H7 (cell line): ENCODE results near the gene NUBPL. TPM values are rescaled to one million over a fixed set of nuclear protein-coding genes. Genes with fewer than 3 reads are reported as not detected.
"Not testable (repeated sequence)": the region's sequence is repeated elsewhere in the genome, so short reads cannot be mapped to it uniquely, and the experiment has no call there.

Source experiments
- DNase-seq: peaks from one replicate; pipeline ENCODE4 v3.0.0; 2012
- H3K27me3 ChIP-seq: 2 replicates; pipeline ENCODE4 v1.6.0; 2011; ENCODE audit warnings: mild to moderate bottlenecking, low read length; ENCODE audit not compliant: control insufficient read depth, insufficient read depth
- H3K36me3 ChIP-seq: replicated peaks from 2 replicates; pipeline ENCODE4 v1.5.1; 2011; ENCODE audit warnings: low read length; ENCODE audit not compliant: control insufficient read depth, insufficient read depth
- H3K4me3 ChIP-seq: 2 replicates; pipeline ENCODE4 v1.5.1; 2011; ENCODE audit warnings: low read depth, mild to moderate bottlenecking, control low read depth, low read length, moderate library complexity; ENCODE audit not compliant: insufficient read depth
- total RNA-seq: library from RNA; depleted of rRNA; stranded (reverse); fragments of >200 nt; shearing (Covaris generic); gene quantifications from 2 replicates; pipeline ENCODE4 v1.2.3, GENCODE V29; 2014

NUBPL gene
- total RNA-seq, 1 experiment from 2014 or later: 8.7 TPM

DNA sequence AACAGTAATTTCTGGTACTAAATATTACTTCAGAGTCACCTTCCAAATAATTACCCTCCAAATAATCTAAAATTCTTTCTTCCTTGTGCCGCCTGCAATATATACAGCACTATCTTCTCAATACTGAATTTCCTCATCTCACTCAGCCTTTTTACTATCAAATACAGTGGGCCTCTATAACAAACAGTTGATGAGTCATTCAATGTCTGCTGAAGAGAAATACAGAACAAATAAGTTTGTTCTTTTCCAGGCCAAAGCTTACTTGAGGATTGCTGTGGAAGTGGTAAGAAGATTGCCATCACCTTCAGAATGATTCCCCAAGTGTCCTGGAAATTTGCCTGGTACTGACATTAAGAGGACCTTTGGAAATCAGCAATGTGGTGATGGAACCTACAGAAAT lies 297.7 kb downstream of the NUBPL start:
- DNase-seq: no peak
- no peak overlapping the region for H3K4me3 ChIP-seq
- H3K27me3 ChIP-seq: no peaks in the 10 kb centered on the region
- no peaks in the 10 kb centered on the region for H3K36me3 ChIP-seq

GRCh38 chr14:31864937-31865855 lies 304.0 kb downstream of the NUBPL start:
- Histone ChIP-seq H3K4me3 (no peak overlapping the region), H3K36me3 (no peaks in the 10 kb centered on the region)

GRCh38 chr14:31867570-31867969 lies 306.4 kb downstream of the NUBPL start:
- H3K36me3 ChIP-seq: no peaks in the 10 kb centered on the region
- H3K27me3 ChIP-seq: no peaks in the 10 kb centered on the region
- DNase-seq: no peak
- no peak overlapping the region for H3K4me3 ChIP-seq

More at GRCh38 chr14:31864937-31865855, 304.0 kb downstream of the NUBPL start:
- no peak for DNase-seq
- no peaks in the 10 kb centered on the region for H3K27me3 ChIP-seq

DNA sequence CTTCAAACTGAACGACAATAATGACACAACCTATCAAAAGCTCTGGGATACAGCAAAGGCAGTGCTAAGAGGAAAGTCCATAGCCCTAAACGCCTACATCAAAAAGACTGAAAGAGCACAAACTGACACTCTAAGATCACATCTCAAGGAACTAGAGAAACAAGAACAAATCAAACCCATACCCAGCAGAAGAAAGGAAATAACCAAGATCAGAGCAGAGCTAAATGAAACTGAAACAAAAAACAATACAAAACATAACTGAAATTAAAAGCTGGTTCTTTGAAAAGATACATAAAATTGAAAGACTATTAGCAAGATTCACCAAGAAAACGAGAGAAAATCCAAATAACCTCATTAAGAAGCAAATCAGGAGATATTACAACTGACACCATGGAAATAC lies 306.9 kb downstream of the NUBPL start:
- not testable (repeated sequence) for H3K27me3 ChIP-seq, H3K36me3 ChIP-seq, DNase-seq, H3K4me3 ChIP-seq

DNA sequence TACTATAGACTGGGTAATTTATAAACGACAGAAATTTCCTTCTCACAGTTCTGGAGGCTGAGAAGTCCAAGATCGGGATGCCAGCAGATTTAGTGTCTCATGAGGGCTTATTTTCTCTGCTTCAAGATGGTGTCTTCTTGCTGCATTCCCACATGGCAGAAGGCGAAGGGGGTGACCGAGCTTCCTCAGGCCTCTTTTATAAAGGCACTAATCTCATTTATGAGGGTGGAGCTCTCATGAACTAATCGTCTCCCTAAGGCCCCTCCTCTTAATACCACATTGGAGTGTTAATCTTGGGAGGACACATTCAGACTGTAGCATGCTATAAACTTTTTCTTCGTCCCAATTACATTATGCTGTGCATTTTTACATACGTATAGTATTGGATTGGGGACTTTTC lies 315.5 kb downstream of the NUBPL start:
- DNase-seq: no peak
- H3K4me3 ChIP-seq: no peak overlapping the region
- H3K27me3 ChIP-seq: no peaks in the 10 kb centered on the region
- H3K36me3 ChIP-seq: no peaks in the 10 kb centered on the region

- no peaks in the 10 kb centered on the region for H3K27me3 ChIP-seq
- H3K4me3 ChIP-seq: no peak overlapping the region
- no peak for DNase-seq
- H3K36me3 ChIP-seq: no peaks in the 10 kb centered on the region
These were observed 316.1 kb downstream of the NUBPL start for GRCh38 chr14:31877255-31877798.

DNA sequence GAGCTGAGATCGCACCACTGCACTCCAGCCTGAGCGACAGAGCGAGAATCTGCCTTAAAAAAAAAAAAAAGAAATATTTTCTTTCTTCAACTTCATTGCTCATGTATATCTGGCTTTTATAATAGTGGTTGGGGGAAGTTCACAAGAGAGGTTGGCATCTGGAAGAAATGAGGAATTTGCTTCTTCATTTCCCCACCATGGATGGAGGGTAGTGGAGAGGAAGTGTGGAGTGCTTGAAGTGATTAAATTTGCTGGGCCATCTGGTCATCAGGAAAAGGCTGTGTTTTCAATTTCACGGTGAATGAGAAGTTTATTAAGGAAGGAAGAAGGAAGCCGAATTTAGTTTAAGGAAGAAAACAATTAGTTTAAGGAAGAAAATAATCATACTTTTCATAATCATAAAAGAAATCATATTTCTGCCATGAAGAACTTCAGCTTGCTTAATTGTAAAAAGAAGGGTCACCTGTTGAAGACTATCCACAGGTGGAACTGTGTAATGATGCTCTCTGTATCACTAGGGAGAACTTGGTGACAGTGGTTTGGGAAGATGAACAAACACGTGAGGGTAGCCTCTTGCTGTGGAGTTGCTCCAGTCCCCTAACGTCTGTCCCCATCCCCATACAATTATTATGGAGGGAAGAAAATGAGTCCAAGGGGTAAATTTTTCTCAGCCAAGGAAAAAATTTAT lies 318.6 kb downstream of the NUBPL start:
- Histone ChIP-seq H3K4me3 (no peak overlapping the region), H3K27me3 (no peaks in the 10 kb centered on the region), H3K36me3 (no peaks in the 10 kb centered on the region)
- no peak for DNase-seq

GRCh38 chr14:31880935-31881334 lies 319.7 kb downstream of the NUBPL start:
- no peaks in the 10 kb centered on the region for H3K36me3 ChIP-seq
- DNase-seq: no peak
- H3K4me3 ChIP-seq: no peak overlapping the region
- H3K27me3 ChIP-seq: no peaks in the 10 kb centered on the region

- DNase-seq: no peak
- Histone ChIP-seq H3K27me3 (no peaks in the 10 kb centered on the region), H3K4me3 (no peak overlapping the region), H3K36me3 (no peaks in the 10 kb centered on the region)
These were observed 320.5 kb downstream of the NUBPL start for GRCh38 chr14:31881531-31882310.

DNA sequence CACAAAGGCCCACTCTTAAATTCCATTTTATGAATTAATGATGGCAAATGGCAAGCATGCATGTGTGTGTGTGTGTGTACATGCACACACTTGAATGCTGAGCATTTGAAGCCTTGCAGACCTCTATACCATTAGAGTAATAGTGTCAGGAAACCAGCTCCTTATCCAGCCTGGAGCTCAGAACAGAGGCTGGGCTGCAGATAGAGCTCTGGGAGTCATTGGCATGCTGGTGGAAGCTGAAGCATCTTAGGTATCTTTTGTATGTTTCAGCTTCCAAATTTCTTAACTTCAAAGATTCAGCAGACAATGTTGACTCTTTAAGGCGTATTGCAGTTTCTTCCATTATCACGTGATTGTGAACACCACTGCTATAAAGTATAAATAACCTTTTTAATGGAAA lies 323.0 kb downstream of the NUBPL start:
- no peaks in the 10 kb centered on the region for H3K36me3 ChIP-seq
- no peak for DNase-seq
- H3K4me3 ChIP-seq: no peak overlapping the region
- no peaks in the 10 kb centered on the region for H3K27me3 ChIP-seq

DNA sequence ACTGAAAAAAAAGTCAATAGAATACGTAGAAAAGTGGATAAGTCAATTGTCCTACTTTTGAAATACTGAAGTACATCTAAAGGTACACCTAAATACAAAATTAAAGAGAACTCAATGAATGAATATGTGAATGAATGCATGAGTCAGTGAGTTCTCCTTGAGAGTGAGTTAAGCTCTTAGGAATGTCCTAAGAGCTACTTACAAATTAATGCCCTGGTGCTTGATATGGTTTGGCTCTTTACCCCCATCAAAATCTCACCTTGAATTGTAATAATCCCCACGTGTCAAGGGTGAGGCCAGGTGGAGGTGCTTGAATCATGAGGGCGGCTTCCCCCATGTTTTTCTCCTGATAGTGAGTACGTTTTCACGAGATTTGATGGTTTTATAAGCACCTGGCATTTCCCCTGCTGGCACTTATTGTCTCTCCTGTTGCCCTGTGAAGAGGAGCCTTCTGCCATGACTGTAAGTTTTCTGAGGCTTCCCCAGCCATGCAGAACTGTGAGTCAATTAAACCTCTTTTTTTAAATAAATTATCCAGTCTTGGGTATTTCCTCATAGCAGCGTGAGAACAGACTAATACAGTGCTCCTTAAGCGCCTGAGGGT lies 323.7 kb downstream of the NUBPL start:
- no peak for DNase-seq
- no peak overlapping the region for H3K4me3 ChIP-seq
- no peaks in the 10 kb centered on the region for H3K27me3 ChIP-seq
- H3K36me3 ChIP-seq: no peaks in the 10 kb centered on the region

DNA sequence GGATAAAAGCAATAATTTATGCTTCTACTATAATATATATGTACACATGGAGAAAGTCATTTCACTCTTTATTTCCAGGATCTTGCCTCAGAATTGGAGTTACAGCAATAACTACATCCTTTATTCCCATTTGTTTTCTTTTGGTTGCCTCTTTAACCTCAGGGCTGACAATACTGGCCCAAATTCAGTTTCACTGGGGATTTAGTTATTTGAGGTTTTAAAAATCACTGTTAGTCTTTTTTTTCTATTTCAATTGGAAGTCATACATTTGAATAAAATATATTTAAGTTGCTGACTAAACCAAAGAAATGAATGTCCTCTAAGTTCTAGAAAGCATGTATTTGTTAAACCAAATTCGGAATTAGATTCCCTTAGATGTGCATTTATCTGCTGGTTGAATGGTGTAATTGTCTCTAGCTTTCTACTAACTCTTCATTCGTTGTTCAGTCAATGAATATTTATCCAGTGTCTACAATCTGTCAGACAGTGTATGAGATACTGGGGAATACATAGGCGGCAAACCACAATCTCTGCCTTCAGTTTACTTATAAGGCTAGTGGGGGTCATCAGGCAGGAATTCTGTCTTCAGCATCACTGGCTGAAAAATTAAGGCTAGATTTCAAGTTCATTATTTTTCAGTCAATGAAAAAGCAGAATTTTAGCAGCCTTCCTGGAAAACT lies 325.1 kb downstream of the NUBPL start:
- Histone ChIP-seq H3K4me3 (no peak overlapping the region), H3K27me3 (no peaks in the 10 kb centered on the region)
- DNase-seq: no peak

DNA sequence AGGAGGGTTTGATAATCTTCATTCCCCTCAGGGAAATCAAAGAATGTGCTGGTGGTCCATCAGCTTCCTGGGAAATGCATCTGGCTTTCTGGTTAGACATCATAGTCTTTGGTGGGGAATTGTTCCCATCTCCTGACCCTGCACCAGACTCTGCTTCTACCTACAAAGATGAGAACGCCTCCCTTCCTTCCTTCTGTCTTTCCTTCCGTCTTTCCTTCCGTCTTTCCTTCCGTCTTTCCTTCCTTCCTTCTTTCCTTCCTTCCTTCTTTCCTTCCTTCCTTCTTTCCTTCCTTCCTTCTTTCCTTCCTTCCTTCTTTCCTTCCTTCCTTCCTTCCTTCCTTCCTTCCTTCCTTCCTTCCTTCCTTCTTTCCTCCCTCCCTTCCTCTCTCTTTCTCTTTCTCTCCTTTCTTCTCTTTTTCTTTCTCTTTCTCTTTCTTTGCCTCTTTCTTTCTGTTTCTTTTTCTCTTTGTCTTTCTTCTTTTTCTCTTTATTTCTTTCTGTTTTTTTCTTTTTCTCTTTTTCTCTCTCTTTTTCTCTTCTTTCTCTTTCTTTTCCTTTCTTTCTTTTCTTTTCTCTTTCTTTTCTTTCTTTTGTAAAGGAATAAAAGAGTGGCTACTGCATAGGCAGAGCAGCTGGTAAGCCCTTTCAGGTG lies 326.9 kb downstream of the NUBPL start:
- no peak for DNase-seq
- H3K27me3 ChIP-seq: no peaks in the 10 kb centered on the region
- no peaks in the 10 kb centered on the region for H3K36me3 ChIP-seq
- no peak overlapping the region for H3K4me3 ChIP-seq

More for the DNA sequence above, 325.1 kb downstream of the NUBPL start:
- H3K36me3 ChIP-seq: no peaks in the 10 kb centered on the region
